Measurements from ENCODE around the gene TMEM63B.

DNA sequence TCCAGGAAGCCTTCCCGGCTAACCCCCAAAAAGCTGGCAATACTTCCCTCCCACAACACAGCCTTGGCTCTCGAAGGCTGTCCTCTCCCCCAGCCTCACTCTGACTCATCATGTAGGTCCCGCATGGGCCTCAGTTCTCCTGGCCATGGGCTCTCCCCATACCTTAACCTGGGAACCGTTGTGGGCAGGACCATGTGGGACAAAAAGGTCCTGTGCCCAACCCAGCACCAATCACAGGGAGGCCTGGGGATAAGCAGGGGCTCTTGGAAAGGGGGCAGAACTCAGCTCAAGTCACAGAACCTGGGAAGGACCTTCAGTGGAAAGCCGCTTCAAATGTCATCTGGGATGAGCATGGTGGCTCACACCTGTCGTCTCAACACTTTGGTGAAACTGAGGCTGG, 45.6 kb upstream of the TMEM63B start:
- TF ChIP-seq FOXM1 (IDR thresholded peaks at IDR 0.05; ENCODE audit: low read depth) (no peak), FOXM1 (CRISPR knock-in tag; IDR thresholded peaks at IDR 0.05; ENCODE audit: low read depth) (no peak), PHB2 (IDR thresholded peaks at IDR 0.05; ENCODE audit: low read depth) (no peak), NELFE (IDR thresholded peaks at IDR 0.05; ENCODE audit: insufficient read depth, insufficient read length) (no peak)
- TF ChIP-seq, protein P1, sequence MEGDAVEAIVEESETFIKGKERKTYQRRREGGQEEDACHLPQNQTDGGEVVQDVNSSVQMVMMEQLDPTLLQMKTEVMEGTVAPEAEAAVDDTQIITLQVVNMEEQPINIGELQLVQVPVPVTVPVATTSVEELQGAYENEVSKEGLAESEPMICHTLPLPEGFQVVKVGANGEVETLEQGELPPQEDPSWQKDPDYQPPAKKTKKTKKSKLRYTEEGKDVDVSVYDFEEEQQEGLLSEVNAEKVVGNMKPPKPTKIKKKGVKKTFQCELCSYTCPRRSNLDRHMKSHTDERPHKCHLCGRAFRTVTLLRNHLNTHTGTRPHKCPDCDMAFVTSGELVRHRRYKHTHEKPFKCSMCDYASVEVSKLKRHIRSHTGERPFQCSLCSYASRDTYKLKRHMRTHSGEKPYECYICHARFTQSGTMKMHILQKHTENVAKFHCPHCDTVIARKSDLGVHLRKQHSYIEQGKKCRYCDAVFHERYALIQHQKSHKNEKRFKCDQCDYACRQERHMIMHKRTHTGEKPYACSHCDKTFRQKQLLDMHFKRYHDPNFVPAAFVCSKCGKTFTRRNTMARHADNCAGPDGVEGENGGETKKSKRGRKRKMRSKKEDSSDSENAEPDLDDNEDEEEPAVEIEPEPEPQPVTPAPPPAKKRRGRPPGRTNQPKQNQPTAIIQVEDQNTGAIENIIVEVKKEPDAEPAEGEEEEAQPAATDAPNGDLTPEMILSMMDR (IDR thresholded peaks at IDR 0.05 in 2 of 3, conservative IDR thresholded peaks at IDR 0.05 in 1 of 3; ENCODE audit: insufficient read depth in 2 of 3, low read depth in 1 of 3, low read length in 3 of 3) = no peak
